Skeletal muscle tissue (tissue), 4 donors: ENCODE results near the gene PCMT1. TPM values are rescaled to one million over a fixed set of nuclear protein-coding genes. Genes with fewer than 3 reads are reported as not detected.

Source experiments
- H3K27ac ChIP-seq: one replicate; pipeline ENCODE4 v1.7.0; 2013; ENCODE audit warnings: mild to moderate bottlenecking, low read depth, low read length, inconsistent platforms
- H3K27me3 ChIP-seq, 3 donors: one replicate each; pipeline ENCODE4 v1.7.0; 2013; ENCODE audit warnings: low read length in 3 of 3; ENCODE audit not compliant: control insufficient read depth in 3 of 3, insufficient read depth in 3 of 3
- H3K36me3 ChIP-seq, 3 donors: one replicate each; pipeline ENCODE4 v1.7.0; 2013; ENCODE audit warnings: low read length in 3 of 3; ENCODE audit not compliant: control insufficient read depth in 3 of 3, insufficient read depth in 3 of 3
- H3K4me1 ChIP-seq, 3 donors: one replicate each; pipeline ENCODE4 v1.7.0; 2013; ENCODE audit warnings: low read length in 3 of 3, mild to moderate bottlenecking in 3 of 3; ENCODE audit not compliant: control insufficient read depth in 3 of 3, insufficient read depth in 3 of 3
- H3K4me3 ChIP-seq, 3 donors: one replicate each; pipeline ENCODE4 v1.7.0; 2013; ENCODE audit warnings: low read length in 3 of 3
- H3K9ac ChIP-seq, 3 donors: one replicate each; pipeline ENCODE4 v1.7.0; 2013; ENCODE audit warnings: low read length in 3 of 3, mild to moderate bottlenecking in 3 of 3, moderate library complexity in 2 of 3, low read depth in 1 of 3
- H3K9me3 ChIP-seq, 3 donors: one replicate each; pipeline ENCODE4 v1.7.0; 2013; ENCODE audit warnings: low read length in 3 of 3; ENCODE audit not compliant: control insufficient read depth in 3 of 3
- total RNA-seq: library from RNA; depleted of rRNA; stranded (reverse); fragments of >200 nt; gene quantifications from one replicate; pipeline ENCODE4 v1.2.3, GENCODE V29; 2014
- donor health status: Osteomylitis.

The PCMT1 gene
- total RNA-seq, 1 donor from 2014 or later, result 63.7 TPM

- no peaks in the 10 kb centered on the region for H3K9me3 ChIP-seq
- H3K9ac ChIP-seq, result peak overlapping the region in 1 of 3 donors; percentile 2
- H3K27ac ChIP-seq, result peak overlapping the region; percentile 29
- peaks cover 6 to 38% (median 14%) of the 10 kb centered on the region in 3 donors for H3K4me1 ChIP-seq
- no peaks in the 10 kb centered on the region for H3K27me3 ChIP-seq
- no peak overlapping the region for H3K4me3 ChIP-seq
- H3K36me3 ChIP-seq, result peaks cover 0 to 4% (median 0%) of the 10 kb centered on the region in 3 donors
Measured at GRCh38 chr6:149856256-149856994, 106.9 kb downstream of the PCMT1 start.

DNA sequence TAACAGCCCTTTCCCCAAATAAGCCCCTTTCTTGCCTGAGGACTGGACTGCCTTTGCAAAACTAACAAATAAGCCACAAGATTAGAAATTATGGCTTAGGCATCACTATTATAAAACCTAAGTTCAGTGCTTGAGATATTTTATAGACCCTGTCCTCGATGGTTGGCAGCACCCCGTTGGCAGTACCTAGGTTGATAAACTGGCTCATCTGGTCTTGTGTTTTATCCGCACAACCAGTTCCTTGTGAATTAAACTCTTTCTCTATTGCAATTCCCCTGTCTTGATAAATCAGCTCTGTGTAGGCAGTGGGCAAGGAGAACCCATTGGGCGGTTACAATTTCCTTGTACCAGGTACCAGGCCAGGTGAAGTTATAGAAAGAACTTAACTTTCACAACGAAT lies 108.0 kb downstream of the PCMT1 start:
- no peak overlapping the region for H3K4me3 ChIP-seq
- H3K9ac ChIP-seq, result no peak overlapping the region
- H3K27ac ChIP-seq, result no peak overlapping the region
- peaks cover 9 to 36% (median 17%) of the 10 kb centered on the region in 3 donors for H3K4me1 ChIP-seq
- H3K27me3 ChIP-seq, result no peaks in the 10 kb centered on the region
- peaks cover 0 to 3% (median 0%) of the 10 kb centered on the region in 3 donors for H3K36me3 ChIP-seq
- no peaks in the 10 kb centered on the region for H3K9me3 ChIP-seq

- Histone ChIP-seq H3K27ac (no peak overlapping the region), H3K9ac (no peak overlapping the region), H3K9me3 (no peaks in the 10 kb centered on the region), H3K4me1 (peaks cover 15 to 37% (median 21%) of the 10 kb centered on the region in 3 donors), H3K27me3 (no peaks in the 10 kb centered on the region), H3K36me3 (peaks cover 0 to 3% (median 0%) of the 10 kb centered on the region in 3 donors), H3K4me3 (no peak overlapping the region)
Measured at GRCh38 chr6:149859368-149859767, 109.8 kb downstream of the PCMT1 start.

DNA sequence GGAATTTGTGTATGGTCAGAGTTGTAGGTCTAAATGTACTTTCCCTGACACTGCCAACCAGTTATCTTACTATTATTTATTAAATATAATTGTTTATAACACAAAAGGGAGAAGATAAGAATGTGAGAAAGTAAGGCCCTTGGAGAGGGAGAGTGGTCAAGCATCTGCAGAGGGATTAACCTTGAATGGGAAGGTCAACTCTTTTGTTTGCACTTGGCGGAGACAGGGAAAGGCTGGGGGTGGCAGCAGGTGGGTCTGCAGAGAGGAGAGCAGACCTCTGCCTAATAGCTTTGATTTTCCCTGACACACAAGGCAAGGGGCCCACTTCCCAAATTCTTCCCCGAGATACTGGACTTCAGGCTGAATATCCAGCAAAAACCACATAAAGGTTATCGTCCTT lies 110.4 kb downstream of the PCMT1 start:
- H3K27ac ChIP-seq, result no peak overlapping the region
- peaks cover 20 to 35% (median 26%) of the 10 kb centered on the region in 3 donors for H3K4me1 ChIP-seq
- no peak overlapping the region for H3K4me3 ChIP-seq
- H3K27me3 ChIP-seq, result no peaks in the 10 kb centered on the region
- peaks cover 0 to 3% (median 0%) of the 10 kb centered on the region in 3 donors for H3K36me3 ChIP-seq
- no peaks in the 10 kb centered on the region for H3K9me3 ChIP-seq
- no peak overlapping the region for H3K9ac ChIP-seq

DNA sequence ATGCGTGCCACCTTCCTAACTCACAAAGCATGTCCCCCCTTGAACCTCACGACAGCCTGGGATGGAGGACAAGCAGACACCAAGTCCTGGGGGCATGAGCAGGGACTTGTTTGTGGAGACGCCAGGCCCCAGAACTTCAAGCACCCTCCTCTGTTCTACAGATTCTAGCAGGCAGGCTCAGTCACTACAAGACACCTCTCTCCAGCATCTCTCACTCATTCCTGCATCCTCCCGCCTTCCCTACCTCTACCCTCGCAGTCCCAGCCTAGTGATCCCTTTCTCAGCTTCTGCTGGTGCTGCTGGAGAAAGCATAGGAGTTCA lies 110.9 kb downstream of the PCMT1 start:
- no peaks in the 10 kb centered on the region for H3K27me3 ChIP-seq
- H3K27ac ChIP-seq, result no peak overlapping the region
- H3K36me3 ChIP-seq, result peaks cover 0 to 3% (median 0%) of the 10 kb centered on the region in 3 donors
- H3K4me3 ChIP-seq, result no peak overlapping the region
- peaks cover 21 to 35% (median 26%) of the 10 kb centered on the region in 3 donors for H3K4me1 ChIP-seq
- no peaks in the 10 kb centered on the region for H3K9me3 ChIP-seq
- H3K9ac ChIP-seq, result peak overlapping the region in 1 of 3 donors; percentile 25

Other genes starting within 250 kb of the PCMT1 start
- gene PPIL4, start 203.7 kb upstream of the PCMT1 start, total RNA-seq, result 19.3 TPM
- 41.2 TPM for gene GINM1, start 183.4 kb upstream of the PCMT1 start, total RNA-seq
- gene KATNA1, start 101.0 kb upstream of the PCMT1 start, total RNA-seq, result 30.8 TPM
- gene LATS1, start 31.6 kb upstream of the PCMT1 start, total RNA-seq, result 15.1 TPM
- 17.2 TPM for gene NUP43, start 3.2 kb upstream of the PCMT1 start, total RNA-seq
- 15.7 TPM for gene LRP11, start 114.6 kb downstream of the PCMT1 start, total RNA-seq
- gene RAET1E, start 148.4 kb downstream of the PCMT1 start, total RNA-seq, result 1.0 TPM
- not detected for gene RAET1G, start 173.4 kb downstream of the PCMT1 start, total RNA-seq
- gene ULBP2, start 192.3 kb downstream of the PCMT1 start, total RNA-seq, result not detected
- not detected for gene ULBP1, start 214.2 kb downstream of the PCMT1 start, total RNA-seq